ENCODE measurements around the gene EXOC1L.
A peak's percentile ranks its signal among the peaks of the same experiment; 100 is the strongest.

The EXOC1L gene

GRCh38 chr4:55854129-55854528, 34.5 kb downstream of the EXOC1L start:
- 0 out of 2 replicates have a peak, but pooled peaks cover 6% of the 10 kb centered on the region for H3K9me3 ChIP-seq (ENCODE audit: insufficient read depth, low read depth, low read length)
- H3K79me2 ChIP-seq (ENCODE audit: insufficient read depth, low read length), result peaks cover 25% of the 10 kb centered on the region
- no peaks in the 10 kb centered on the region for H4K20me1 ChIP-seq (ENCODE audit: insufficient read depth, low read length, poor library complexity, severe bottlenecking)
- H3K4me1 ChIP-seq (ENCODE audit: insufficient read depth, low read length, poor library complexity, severe bottlenecking), result peaks cover 25% of the 10 kb centered on the region
- peak overlapping the region; percentile 88 for H3K4me2 ChIP-seq (ENCODE audit: low read depth, low read length, poor library complexity, severe bottlenecking)
- no peaks in the 10 kb centered on the region for H3F3A ChIP-seq (ENCODE audit: low read depth)
- peak overlapping the region; percentile 98 for H2AFZ ChIP-seq (ENCODE audit: low read length)
- peaks cover 42% of the 10 kb centered on the region for H3K27me3 ChIP-seq (ENCODE audit: insufficient read depth, low read length, poor library complexity, severe bottlenecking)
- H3K9me2 ChIP-seq (replicated peaks; ENCODE audit: low read depth, low read length), result peaks cover 6% of the 10 kb centered on the region; the same call in 1 of the 2 replicates
- H3K36me3 ChIP-seq (ENCODE audit: insufficient read depth, low read length), result no peaks in the 10 kb centered on the region
- H3K4me3 ChIP-seq (ENCODE audit: low read length, poor library complexity, severe bottlenecking), result peak overlapping the region; percentile 92
- TF ChIP-seq CTCF (conservative IDR thresholded peaks at IDR 0.05; ENCODE audit: low read length) (no peak), EZH2phosphoT487 (IDR thresholded peaks at IDR 0.05; ENCODE audit: borderline replicate concordance) (no peak)
- H3K9ac ChIP-seq (ENCODE audit: low read depth, low read length, poor library complexity, severe bottlenecking), result peak overlapping the region; percentile 89

GRCh38 chr4:55857586-55857985, 38.0 kb downstream of the EXOC1L start:
- Histone ChIP-seq H3K9me3 (ENCODE audit: insufficient read depth, low read depth, low read length) (0 out of 2 replicates have a peak, but pooled peaks cover 6% of the 10 kb centered on the region), H3K4me1 (ENCODE audit: insufficient read depth, low read length, poor library complexity, severe bottlenecking) (peaks cover 29% of the 10 kb centered on the region), H3K27me3 (ENCODE audit: insufficient read depth, low read length, poor library complexity, severe bottlenecking) (peaks cover 7% of the 10 kb centered on the region), H2AFZ (ENCODE audit: low read length) (no peak overlapping the region), H3K9me2 (replicated peaks; ENCODE audit: low read depth, low read length) (peaks cover 6% of the 10 kb centered on the region; the same call in 1 of the 2 replicates), H3F3A (ENCODE audit: low read depth) (no peaks in the 10 kb centered on the region), H3K36me3 (ENCODE audit: insufficient read depth, low read length) (no peaks in the 10 kb centered on the region), H3K4me3 (ENCODE audit: low read length, poor library complexity, severe bottlenecking) (no peak overlapping the region), H4K20me1 (ENCODE audit: insufficient read depth, low read length, poor library complexity, severe bottlenecking) (peaks cover 4% of the 10 kb centered on the region), H3K9ac (ENCODE audit: low read depth, low read length, poor library complexity, severe bottlenecking) (no peak overlapping the region), H3K79me2 (ENCODE audit: insufficient read depth, low read length) (peaks cover 25% of the 10 kb centered on the region), H3K4me2 (ENCODE audit: low read depth, low read length, poor library complexity, severe bottlenecking) (no peak overlapping the region)
- TF ChIP-seq CTCF (conservative IDR thresholded peaks at IDR 0.05; ENCODE audit: low read length) (no peak), EZH2phosphoT487 (IDR thresholded peaks at IDR 0.05; ENCODE audit: borderline replicate concordance) (no peak)

- Histone ChIP-seq H3K4me1 (ENCODE audit: insufficient read depth, low read length, poor library complexity, severe bottlenecking) (peaks cover 19% of the 10 kb centered on the region), H2AFZ (ENCODE audit: low read length) (no peak overlapping the region), H3K9me3 (ENCODE audit: insufficient read depth, low read depth, low read length) (0 out of 2 replicates have a peak, but pooled peaks cover 6% of the 10 kb centered on the region), H3K9ac (ENCODE audit: low read depth, low read length, poor library complexity, severe bottlenecking) (no peak overlapping the region), H3K4me3 (ENCODE audit: low read length, poor library complexity, severe bottlenecking) (no peak overlapping the region), H3K79me2 (ENCODE audit: insufficient read depth, low read length) (peaks cover 15% of the 10 kb centered on the region), H4K20me1 (ENCODE audit: insufficient read depth, low read length, poor library complexity, severe bottlenecking) (peaks cover 4% of the 10 kb centered on the region), H3K4me2 (ENCODE audit: low read depth, low read length, poor library complexity, severe bottlenecking) (no peak overlapping the region), H3F3A (ENCODE audit: low read depth) (no peaks in the 10 kb centered on the region), H3K9me2 (replicated peaks; ENCODE audit: low read depth, low read length) (no peaks in the 10 kb centered on the region), H3K36me3 (ENCODE audit: insufficient read depth, low read length) (peaks cover 2% of the 10 kb centered on the region; the same call in 1 of the 2 replicates), H3K27me3 (ENCODE audit: insufficient read depth, low read length, poor library complexity, severe bottlenecking) (no peaks in the 10 kb centered on the region)
- TF ChIP-seq CTCF (conservative IDR thresholded peaks at IDR 0.05; ENCODE audit: low read length) (no peak), EZH2phosphoT487 (IDR thresholded peaks at IDR 0.05; ENCODE audit: borderline replicate concordance) (no peak)
These were observed 40.1 kb downstream of the EXOC1L start for GRCh38 chr4:55859711-55860110.
